ENCODE measurements around the gene CCDC148. TPM values are rescaled to one million over a fixed set of nuclear protein-coding genes. Genes with fewer than 3 reads are reported as not detected.

The CCDC148 gene
- total RNA-seq, 4 donors from 2014 or later = 0.55 to 1.6 TPM; not detected in 2

GRCh38 chr2:158290225-158290624 lies 166.3 kb downstream of the CCDC148 start:
- H3K4me3 ChIP-seq (ENCODE audit: low read depth, poor library complexity, severe bottlenecking) = no peak overlapping the region
- WGBS, 2 donors = 77 to 92% methylated on average over 5 of the region's 5 CpGs
- intact Hi-C loops (cut with DNase I; ENCODE audit: low total_unique reads) = no loop called here
- TF ChIP-seq POLR2A (IDR thresholded peaks at IDR 0.05) (no peak), CTCF (IDR thresholded peaks at IDR 0.05) (no peak)
- DNase-seq (ENCODE audit: low spot score in 2 of 2) = no peak

DNA sequence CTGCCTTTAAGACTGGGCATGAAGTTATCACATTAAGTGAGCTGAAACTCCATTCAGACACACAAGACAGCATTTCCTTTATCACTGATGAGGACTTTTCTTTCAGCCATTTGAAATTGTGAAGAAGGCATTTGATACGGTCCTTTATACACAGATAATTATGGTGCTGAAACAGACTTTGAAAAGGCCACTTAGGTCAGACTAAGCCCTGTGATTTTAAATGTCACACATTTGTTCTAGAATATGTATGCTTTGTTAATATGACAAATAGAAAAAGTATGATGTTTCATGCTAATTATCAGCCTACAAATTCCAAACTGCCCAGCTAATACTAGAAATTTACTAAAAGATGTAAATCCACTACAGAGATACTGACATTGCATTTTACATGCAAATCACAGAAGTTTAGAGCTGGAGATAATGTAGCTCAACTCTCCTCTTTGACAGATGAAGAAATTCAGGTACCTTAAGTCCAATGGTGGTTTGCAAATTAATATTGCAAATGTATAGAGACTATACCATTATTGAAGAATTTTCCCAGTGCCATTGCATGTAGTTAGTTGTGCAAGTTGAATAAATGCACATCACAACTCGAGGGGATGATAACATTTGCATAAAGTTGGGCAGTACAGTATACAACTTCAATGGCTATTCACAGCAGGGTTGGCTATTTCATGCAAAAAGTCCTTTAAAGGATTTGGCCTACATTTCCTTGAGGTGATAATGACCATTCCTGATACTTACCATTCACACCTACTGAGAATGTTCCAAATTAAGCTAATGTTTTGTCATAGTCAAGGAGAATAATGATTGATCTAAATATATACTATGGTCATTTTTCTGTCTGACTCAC lies 179.7 kb downstream of the CCDC148 start:
- intact Hi-C loops (cut with DNase I; ENCODE audit: low total_unique reads) = no loop called here
- no peak overlapping the region for H3K4me3 ChIP-seq (ENCODE audit: low read depth, poor library complexity, severe bottlenecking)
- WGBS, 2 donors = 74 to 88% methylated on average over 2 of the region's 2 CpGs
- DNase-seq (ENCODE audit: low spot score in 2 of 2) = no peak
- TF ChIP-seq CTCF (IDR thresholded peaks at IDR 0.05) = no peak
- TF ChIP-seq POLR2A (IDR thresholded peaks at IDR 0.05) = no peak

DNA sequence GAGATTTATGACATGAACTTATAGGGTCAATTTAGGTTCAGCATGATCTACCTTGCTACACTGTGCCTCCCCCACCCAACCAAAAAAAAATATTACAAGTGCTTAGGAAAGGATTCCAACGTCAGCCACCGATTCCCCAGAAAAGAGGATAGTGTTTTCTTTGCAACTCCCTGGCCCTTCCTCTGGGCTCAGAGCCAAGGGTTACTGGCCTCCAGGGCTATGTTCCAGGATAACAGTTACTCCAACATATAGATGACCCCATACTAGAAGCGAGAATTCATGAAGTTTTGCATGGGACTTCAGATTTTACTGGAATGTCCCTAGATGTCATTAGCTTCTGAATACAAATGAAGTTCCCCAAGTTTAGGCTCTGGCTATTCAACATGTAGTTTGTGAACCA lies 182.8 kb downstream of the CCDC148 start:
- 72 to 78% methylated on average over 3 of the region's 3 CpGs for WGBS, 2 donors
- no peak for TF ChIP-seq POLR2A (IDR thresholded peaks at IDR 0.05)
- no peak for DNase-seq (ENCODE audit: low spot score in 2 of 2)

GRCh38 chr2:158270536-158270935 lies 186.0 kb downstream of the CCDC148 start:
- intact Hi-C loops (cut with DNase I; ENCODE audit: low total_unique reads) = no loop called here
- no peak for DNase-seq (ENCODE audit: low spot score in 2 of 2)
- H3K4me3 ChIP-seq (ENCODE audit: low read depth, poor library complexity, severe bottlenecking) = no peak overlapping the region
- TF ChIP-seq CTCF (IDR thresholded peaks at IDR 0.05) (no peak), POLR2A (IDR thresholded peaks at IDR 0.05) (no peak)
- 47 to 53% methylated on average over 3 of the region's 3 CpGs for WGBS, 2 donors

More for the DNA sequence above, 182.8 kb downstream of the CCDC148 start:
- no peak overlapping the region for H3K4me3 ChIP-seq (ENCODE audit: low read depth, poor library complexity, severe bottlenecking)
- intact Hi-C loops (cut with DNase I; ENCODE audit: low total_unique reads) = no loop called here

GRCh38 chr2:158269143-158269542 lies 187.4 kb downstream of the CCDC148 start:
- intact Hi-C loops (cut with DNase I; ENCODE audit: low total_unique reads) = no loop called here
- TF ChIP-seq CTCF (IDR thresholded peaks at IDR 0.05) = no peak
- TF ChIP-seq POLR2A (IDR thresholded peaks at IDR 0.05) = no peak
- no peak overlapping the region for H3K4me3 ChIP-seq (ENCODE audit: low read depth, poor library complexity, severe bottlenecking)
- DNase-seq (ENCODE audit: low spot score in 2 of 2) = no peak
- WGBS, 2 donors = 68 to 78% methylated on average over 2 of the region's 2 CpGs

DNA sequence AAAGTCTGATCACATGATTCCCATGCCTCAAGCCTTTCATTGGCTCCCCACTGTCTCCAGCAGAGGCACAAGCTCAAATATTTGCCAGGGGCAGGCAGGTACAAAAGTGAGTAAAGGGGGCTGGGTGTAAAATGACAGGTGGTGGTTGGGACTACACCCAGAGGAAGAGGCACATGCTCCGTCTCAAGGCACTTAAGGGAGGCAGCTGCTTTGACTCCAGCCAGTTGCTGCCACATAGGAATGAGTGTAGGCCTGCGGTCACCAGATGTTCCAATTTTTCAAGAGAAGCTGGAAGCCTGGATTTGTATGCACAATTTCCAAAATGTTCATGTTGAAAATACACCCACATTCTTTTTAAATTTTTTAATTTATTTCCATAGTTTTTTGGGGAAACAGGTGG lies 190.4 kb downstream of the CCDC148 start:
- WGBS, 2 donors = 79 to 88% methylated on average over 2 of the region's 2 CpGs
- DNase-seq (ENCODE audit: low spot score in 2 of 2) = no peak
- no peak for TF ChIP-seq CTCF (IDR thresholded peaks at IDR 0.05)
- TF ChIP-seq POLR2A (IDR thresholded peaks at IDR 0.05) = no peak
- H3K4me3 ChIP-seq (ENCODE audit: low read depth, poor library complexity, severe bottlenecking) = no peak overlapping the region
- intact Hi-C loops (cut with DNase I; ENCODE audit: low total_unique reads) = no loop called here
